RWPE1 (cell line): ENCODE data around the gene ATG4A.

Experiments
- CTCF ChIA-PET: fragments of 350-600 bp; sonication (Branson Sonifier 250); formaldehyde crosslinking; extraction: SDS; loops from one replicate; lab custom pipeline; 2021; lab: Yijun Ruan, JAX
- POLR2A ChIA-PET: fragments of 400-600 bp; formaldehyde crosslinking; extraction: SDS; loops from one replicate; lab custom pipeline; 2020; ENCODE audit warnings: antibody characterized with exemption; ENCODE audit not compliant: low non-redundant PET; lab: Yijun Ruan, JAX
- DNase-seq: peaks from one replicate; pipeline ENCODE4 v3.0.0; 2012; ENCODE audit warnings: low spot score
- H3K27ac ChIP-seq: fragments of 450-650 bp; 2 replicates; pipeline ENCODE4 v1.5.1; 2017
- CTCF ChIP-seq: fragments of 450-650 bp; conservative IDR thresholded peaks from 2 replicates; pipeline ENCODE4 v1.5.1; 2017; ENCODE audit warnings: low read depth, mild to moderate bottlenecking

The ATG4A gene

GRCh38 chrX:108160309-108160708, 68.7 kb downstream of the ATG4A start:
- DNase-seq: no peak
- ChIA-PET CTCF (interaction anchor here (0.6 to 0.7 kb wide), 2 partner anchors 10 to 40 kb away, joined by 3 read pairs; no protein-coding TSS in a partner anchor), POLR2A (no interaction called here)
- H3K27ac ChIP-seq: no peak overlapping the region
- no peak for TF ChIP-seq CTCF

- no peak for TF ChIP-seq CTCF
- no peak for DNase-seq
- ChIA-PET CTCF (no interaction called here), POLR2A (no interaction called here)
- H3K27ac ChIP-seq: no peak overlapping the region
Measured at GRCh38 chrX:108162265-108162664, 70.7 kb downstream of the ATG4A start.

GRCh38 chrX:108163333-108164082, 71.9 kb downstream of the ATG4A start:
- H3K27ac ChIP-seq: no peak overlapping the region
- POLR2A ChIA-PET: no interaction called here
- no peak for TF ChIP-seq CTCF
- CTCF ChIA-PET: no interaction called here
- no peak for DNase-seq

- H3K27ac ChIP-seq: no peak overlapping the region
- TF ChIP-seq CTCF: no peak
- peak; percentile 2 for DNase-seq
- ChIA-PET POLR2A (no interaction called here), CTCF (interaction anchor here (0.6 kb wide), 1 partner anchor 539 kb away, joined by 5 read pairs; no protein-coding TSS in a partner anchor)
Measured at GRCh38 chrX:108165383-108166111, 74.0 kb downstream of the ATG4A start.

- no peak for TF ChIP-seq CTCF
- H3K27ac ChIP-seq: no peak overlapping the region
- CTCF ChIA-PET: no interaction called here
- DNase-seq: peak; percentile 33
- POLR2A ChIA-PET: no interaction called here
Measured at GRCh38 chrX:108167211-108167872, 75.8 kb downstream of the ATG4A start.
